Common myeloid progenitor, CD34-positive (primary cell): ENCODE measurements around the gene CAMKK2.

Experiments used
- CTCF ChIA-PET: fragments of 350-600 bp; sonication (Branson Sonifier 250); formaldehyde crosslinking; loops from one replicate; lab custom pipeline; 2021; ENCODE audit warnings: antibody characterized with exemption; lab: Charles Lee
- POLR2A ChIA-PET: fragments of 350-600 bp; sonication (Branson Sonifier 250); formaldehyde crosslinking; loops from one replicate; lab custom pipeline; 2021; ENCODE audit warnings: antibody characterized with exemption; lab: Charles Lee
- DNase-seq, 3 donors: peaks; one replicate each; pipeline versions ENCODE4 v3.0.0 to v3.0.0-alpha.2; 2013
- H3K27ac ChIP-seq, 2 experiments: 1 replicate in 1 of 2; 2 replicates in 1 of 2; pipeline ENCODE4 v1.7.0; 2013; ENCODE audit warnings: inconsistent platforms in 2 of 2, low read length in 2 of 2, mild to moderate bottlenecking in 2 of 2, low read depth in 1 of 2, moderate library complexity in 1 of 2; ENCODE audit not compliant: severe bottlenecking in 2 of 2, insufficient read depth in 1 of 2, poor library complexity in 1 of 2
- H3K27me3 ChIP-seq, 5 experiments: replicated peaks in 2 of 5; 1 replicate in 3 of 5; 2 replicates in 2 of 5; pipeline versions ENCODE4 v1.6.1 to v1.7.0; 2013; ENCODE audit warnings: low read length in 4 of 5, mild to moderate bottlenecking in 2 of 5, moderate library complexity in 2 of 5, inconsistent platforms in 1 of 5; ENCODE audit not compliant: insufficient read depth in 5 of 5, control insufficient read depth in 4 of 5
- H3K36me3 ChIP-seq, 4 experiments: 1 replicate in 2 of 4; 2 replicates in 2 of 4; pipeline versions ENCODE4 v1.6.1 to v1.7.0; 2013; ENCODE audit warnings: low read length in 3 of 4, control low read depth in 1 of 4, mild to moderate bottlenecking in 1 of 4; ENCODE audit not compliant: control insufficient read depth in 4 of 4, insufficient read depth in 4 of 4
- H3K4me1 ChIP-seq, 4 experiments: 1 replicate in 3 of 4; 2 replicates in 1 of 4; pipeline versions ENCODE4 v1.6.1 to v1.7.1; 2013; ENCODE audit warnings: low read length in 3 of 4, mild to moderate bottlenecking in 3 of 4, control low read depth in 1 of 4, inconsistent platforms in 1 of 4, moderate library complexity in 1 of 4; ENCODE audit not compliant: control insufficient read depth in 4 of 4, insufficient read depth in 4 of 4; ENCODE audit errors: control extremely low read depth in 1 of 4
- H3K4me3 ChIP-seq, 7 experiments: 1 replicate in 4 of 7; 2 replicates in 3 of 7; pipeline versions ENCODE4 v1.5.1 to v1.7.0; 2013; ENCODE audit warnings: mild to moderate bottlenecking in 7 of 7, low read length in 6 of 7, moderate library complexity in 6 of 7, inconsistent platforms in 2 of 7, low read depth in 2 of 7, control low read depth in 1 of 7; ENCODE audit not compliant: insufficient read depth in 4 of 7, control insufficient read depth in 1 of 7; ENCODE audit errors: extremely low read depth in 1 of 7
- H3K9me3 ChIP-seq, 5 experiments: 1 replicate in 4 of 5; 2 replicates in 1 of 5; pipeline versions ENCODE4 v1.6.1 to v1.7.1; 2013; ENCODE audit warnings: low read length in 4 of 5, mild to moderate bottlenecking in 2 of 5, inconsistent platforms in 1 of 5, low read depth in 1 of 5, moderate library complexity in 1 of 5; ENCODE audit not compliant: control insufficient read depth in 4 of 5, insufficient read depth in 2 of 5; ENCODE audit errors: control extremely low read depth in 1 of 5
- WGBS: methylation state at CpG from one replicate; pipeline ENCODE4 v1.1.5; 2013; ENCODE audit not compliant: insufficient coverage; 5-methylcytosine and 5-hydroxymethylcytosine counted together

The CAMKK2 gene

GRCh38 chr12:121237415-121237814 is 59.1 kb downstream of the CAMKK2 start:
- no peak for DNase-seq
- POLR2A ChIA-PET, result no interaction called here
- CTCF ChIA-PET, result interaction anchor here (1.1 to 2.8 kb wide), 2 partner anchors 14 to 232 kb away, joined by 4 to 14 read pairs; no protein-coding TSS in a partner anchor
- H3K9me3 ChIP-seq, result no peaks in the 10 kb centered on the region
- H3K27ac ChIP-seq, result no peak overlapping the region
- WGBS, result 95% methylated on average over 6 of the region's 8 CpGs
- no peaks in the 10 kb centered on the region for H3K27me3 ChIP-seq
- H3K36me3 ChIP-seq, result peaks cover 7 to 59% (median 35%) of the 10 kb centered on the region in 4 experiments
- peaks cover 17 to 41% (median 37%) of the 10 kb centered on the region in 4 experiments for H3K4me1 ChIP-seq
- H3K4me3 ChIP-seq, result no peak overlapping the region

GRCh38 chr12:121236776-121237175 is 59.7 kb downstream of the CAMKK2 start:
- POLR2A ChIA-PET, result no interaction called here
- 97% methylated on average over 9 of the region's 9 CpGs for WGBS
- no peak overlapping the region for H3K27ac ChIP-seq

GRCh38 chr12:121233628-121234020 is 62.9 kb downstream of the CAMKK2 start:
- CTCF ChIA-PET, result interaction anchor here (1.1 to 1.3 kb wide), 2 partner anchors 12 to 20 kb away, joined by 3 read pairs; no protein-coding TSS in a partner anchor

More at GRCh38 chr12:121236776-121237175, 59.7 kb downstream of the CAMKK2 start:
- Histone ChIP-seq H3K36me3 (peaks cover 8 to 62% (median 41%) of the 10 kb centered on the region in 4 experiments), H3K9me3 (no peaks in the 10 kb centered on the region), H3K27me3 (no peaks in the 10 kb centered on the region), H3K4me1 (peaks cover 17 to 41% (median 36%) of the 10 kb centered on the region in 4 experiments), H3K4me3 (no peak overlapping the region)
- CTCF ChIA-PET, result no interaction called here
- no peak for DNase-seq

DNA sequence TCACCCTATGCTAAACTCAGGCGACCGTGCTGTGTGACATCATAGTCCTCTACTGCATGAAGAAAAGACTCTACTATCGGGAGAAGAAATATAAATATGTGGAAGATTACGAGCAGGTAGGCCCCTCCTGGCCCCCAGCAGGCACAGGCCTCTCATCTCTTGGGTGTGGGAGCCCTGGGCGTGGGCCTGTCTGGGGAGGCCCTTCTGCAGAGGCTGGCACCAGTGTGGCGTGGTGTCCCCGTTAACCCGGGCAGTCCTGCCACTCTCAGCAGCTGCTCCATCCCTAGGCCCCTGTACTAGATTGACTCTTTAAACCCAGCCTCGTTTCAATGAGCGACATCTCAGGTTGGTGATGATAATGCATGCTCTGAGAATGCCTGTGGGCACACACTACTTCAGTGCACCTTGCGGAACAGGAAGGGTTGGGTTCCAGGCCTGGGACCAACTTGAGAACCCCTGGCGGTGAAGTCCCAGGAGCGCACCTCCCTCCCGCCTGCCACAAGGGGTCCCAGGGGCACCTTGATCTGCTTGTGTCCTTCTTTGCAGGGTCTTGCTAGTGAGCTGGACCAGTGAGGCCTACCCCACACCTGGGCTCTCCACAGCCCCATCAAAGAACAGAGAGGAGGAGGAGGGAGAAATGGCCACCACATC is 63.4 kb downstream of the CAMKK2 start:
- Histone ChIP-seq H3K4me3 (no peak overlapping the region), H3K9me3 (no peaks in the 10 kb centered on the region), H3K27ac (no peak overlapping the region), H3K27me3 (no peaks in the 10 kb centered on the region), H3K4me1 (peaks cover 0 to 4% (median 1%) of the 10 kb centered on the region in 4 experiments), H3K36me3 (peaks cover 13 to 67% (median 50%) of the 10 kb centered on the region in 4 experiments)
- DNase-seq, result no peak
- over 99% methylated on average over 10 of the region's 14 CpGs for WGBS
- ChIA-PET CTCF (interaction anchor here (1.1 to 1.4 kb wide), 2 partner anchors 13 to 61 kb away, joined by 3 read pairs; no protein-coding TSS in a partner anchor), POLR2A (no interaction called here)

More at GRCh38 chr12:121233628-121234020, 62.9 kb downstream of the CAMKK2 start:
- 89% methylated on average over 11 of the region's 11 CpGs for WGBS
- POLR2A ChIA-PET, result no interaction called here
- peaks cover 11 to 66% (median 48%) of the 10 kb centered on the region in 4 experiments for H3K36me3 ChIP-seq
- no peak for DNase-seq
- peaks cover 3 to 9% (median 5%) of the 10 kb centered on the region in 4 experiments for H3K4me1 ChIP-seq
- no peak overlapping the region for H3K27ac ChIP-seq
- no peaks in the 10 kb centered on the region for H3K9me3 ChIP-seq
- no peak overlapping the region for H3K4me3 ChIP-seq
- H3K27me3 ChIP-seq, result no peaks in the 10 kb centered on the region

DNA sequence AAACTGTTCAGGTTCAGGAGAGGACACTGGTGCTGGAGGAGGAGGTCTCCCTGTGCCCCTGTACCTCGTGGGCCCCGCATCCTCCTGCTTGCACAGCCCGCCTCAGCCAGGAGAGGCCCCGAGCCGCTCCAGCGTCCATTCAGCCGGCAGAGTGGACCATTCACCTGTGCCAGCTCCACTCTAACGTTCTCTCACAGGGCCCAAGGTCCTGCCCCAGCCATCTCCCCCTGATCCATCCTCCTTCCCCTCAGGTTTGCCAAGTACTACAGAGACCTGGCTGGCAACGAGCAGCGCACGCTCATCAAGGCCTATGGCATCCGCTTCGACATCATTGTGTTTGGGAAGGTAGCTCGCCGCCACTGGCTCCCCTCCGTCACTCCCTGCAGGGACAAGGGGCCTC is 64.3 kb downstream of the CAMKK2 start:
- Histone ChIP-seq H3K9me3 (no peaks in the 10 kb centered on the region), H3K4me3 (no peak overlapping the region), H3K36me3 (peaks cover 13 to 61% (median 45%) of the 10 kb centered on the region in 4 experiments), H3K4me1 (peaks cover 0 to 2% (median 0%) of the 10 kb centered on the region in 4 experiments), H3K27ac (no peak overlapping the region), H3K27me3 (no peaks in the 10 kb centered on the region)
- ChIA-PET CTCF (interaction anchor here (1.0 to 1.4 kb wide), 3 partner anchors 12 to 62 kb away, joined by 3 read pairs; no protein-coding TSS in a partner anchor), POLR2A (no interaction called here)
- WGBS, result 97% methylated on average over 15 of the region's 16 CpGs
- DNase-seq, result no peak

DNA sequence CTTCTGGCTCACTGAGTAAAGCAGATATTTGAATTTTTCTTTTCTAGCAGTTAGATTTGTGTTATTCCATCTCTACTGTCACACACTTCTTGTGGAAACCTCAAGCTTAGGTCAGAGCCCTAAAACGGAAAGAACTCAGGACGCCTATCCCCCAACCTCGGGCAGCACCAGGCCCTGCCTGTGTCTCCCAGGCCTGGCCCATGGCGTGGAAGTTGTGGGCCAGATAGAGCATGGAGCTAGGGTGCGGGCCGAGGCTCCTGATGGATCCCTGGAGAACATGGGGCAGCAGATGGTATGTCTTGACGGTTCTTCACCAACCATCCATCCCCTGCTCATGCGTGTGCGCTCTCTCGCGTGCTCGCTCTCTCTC is 66.0 kb downstream of the CAMKK2 start:
- Histone ChIP-seq H3K27me3 (no peaks in the 10 kb centered on the region), H3K4me1 (peaks cover 0 to 2% (median 0%) of the 10 kb centered on the region in 4 experiments), H3K27ac (no peak overlapping the region), H3K4me3 (no peak overlapping the region), H3K36me3 (peaks cover 18 to 51% (median 42%) of the 10 kb centered on the region in 4 experiments), H3K9me3 (no peaks in the 10 kb centered on the region)
- POLR2A ChIA-PET, result no interaction called here
- CTCF ChIA-PET, result interaction anchor here (0.7 to 3.2 kb wide), 14 partner anchors 9 to 169 kb away, joined by 3 to 18 read pairs (median 4); no protein-coding TSS in a partner anchor
- 92% methylated on average over 4 of the region's 12 CpGs for WGBS
- no peak for DNase-seq
